Measurements from ENCODE around the gene SEZ6L2.
"Not testable (repeated sequence)": the region's sequence is repeated elsewhere in the genome, so short reads cannot be mapped to it uniquely, and the experiment has no call there.

Gene SEZ6L2

DNA sequence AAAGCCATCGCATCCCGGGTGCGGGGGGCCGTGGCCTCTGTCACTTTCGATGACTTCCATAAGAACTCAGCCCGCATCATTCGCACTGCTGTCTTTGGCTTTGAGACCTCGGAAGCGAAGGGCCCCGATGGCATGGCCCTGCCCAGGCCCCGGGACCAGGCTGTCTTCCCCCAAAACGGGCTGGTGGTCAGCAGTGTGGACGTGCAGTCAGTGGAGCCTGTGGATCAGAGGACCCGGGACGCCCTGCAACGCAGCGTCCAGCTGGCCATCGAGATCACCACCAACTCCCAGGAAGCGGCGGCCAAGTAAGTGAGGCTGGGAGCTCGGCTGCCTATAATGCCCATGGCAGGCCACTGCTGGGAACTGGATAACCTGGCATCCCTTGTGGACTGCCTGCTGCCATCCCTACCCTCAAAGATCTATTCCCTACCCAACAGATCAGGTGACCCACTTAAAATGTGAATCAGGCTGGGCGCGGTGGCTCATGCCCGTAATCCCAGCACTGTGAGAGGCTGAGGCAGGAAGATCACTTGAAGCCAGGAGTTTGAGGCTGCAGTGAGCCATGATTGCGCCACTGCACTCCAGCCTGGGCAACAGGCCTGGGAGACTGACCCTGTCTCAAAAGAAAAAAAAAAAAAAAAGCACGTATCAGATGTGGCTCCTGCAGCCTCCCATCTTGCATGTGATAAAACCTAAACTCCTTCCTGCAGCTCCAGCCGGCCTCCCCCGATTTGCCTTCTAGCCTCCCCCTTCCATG lies 54.6 kb downstream of the SEZ6L2 start:
- DNase-seq (ENCODE audit: low spot score in 2 of 2) = no peak
- Mint-ChIP-seq H3K36me3 (peaks cover 24% of the 10 kb centered on the region), H3K9me3 (no peaks in the 10 kb centered on the region), H3K4me1 (peaks cover 2% of the 10 kb centered on the region), H3K27me3 (no peaks in the 10 kb centered on the region), H3K4me3 (no peak overlapping the region), H3K27ac (peak overlapping the region; percentile 76)
- no peak for ATAC-seq (ENCODE audit: low read depth)

- ATAC-seq (ENCODE audit: low read depth) (no peak), DNase-seq (ENCODE audit: low spot score in 2 of 2) (no peak)
- no peaks in the 10 kb centered on the region for H3K27me3 Mint-ChIP-seq
- H3K9me3 Mint-ChIP-seq = no peaks in the 10 kb centered on the region
- no peak overlapping the region for H3K27ac Mint-ChIP-seq
- peaks cover 29% of the 10 kb centered on the region for H3K36me3 Mint-ChIP-seq
- H3K4me1 Mint-ChIP-seq = peaks cover 2% of the 10 kb centered on the region
- H3K4me3 Mint-ChIP-seq = no peak overlapping the region
These were observed 55.4 kb downstream of the SEZ6L2 start for GRCh38 chr16:29843931-29844330.

DNA sequence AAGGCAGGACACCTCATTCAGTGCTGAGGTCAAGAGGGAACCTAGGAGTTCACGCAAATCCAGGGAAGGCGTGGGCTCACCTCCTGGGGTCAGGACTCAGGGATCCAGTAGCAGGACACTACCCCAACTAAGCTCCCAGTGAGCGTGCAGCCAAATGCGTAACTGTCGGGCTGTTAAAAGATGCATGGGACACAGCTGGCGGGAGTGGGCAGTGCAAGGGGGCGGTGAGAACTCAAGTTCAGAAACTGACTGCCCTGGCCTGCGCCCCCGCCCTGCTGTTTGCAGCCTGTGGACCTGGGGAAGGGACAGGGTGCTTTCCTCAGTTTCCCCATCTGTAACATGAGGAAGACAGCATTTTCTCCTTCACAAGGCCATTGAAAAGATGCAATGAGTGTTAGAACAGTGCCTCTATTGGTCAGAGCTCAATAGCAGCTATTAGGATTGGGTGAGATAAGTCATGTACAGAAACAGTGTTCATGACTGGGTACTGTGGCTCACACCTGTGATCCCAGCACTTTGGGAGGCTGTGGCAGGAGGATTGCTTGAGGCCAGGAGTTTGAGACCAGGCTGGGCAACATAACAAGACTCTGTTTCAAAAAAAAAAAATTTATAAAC lies 56.5 kb downstream of the SEZ6L2 start:
- H3K36me3 Mint-ChIP-seq = peaks cover 29% of the 10 kb centered on the region
- DNase-seq (ENCODE audit: low spot score in 2 of 2) (no peak), ATAC-seq (ENCODE audit: low read depth) (no peak)
- H3K4me1 Mint-ChIP-seq = no peaks in the 10 kb centered on the region
- no peak overlapping the region for H3K4me3 Mint-ChIP-seq
- H3K9me3 Mint-ChIP-seq = no peaks in the 10 kb centered on the region
- H3K27me3 Mint-ChIP-seq = no peaks in the 10 kb centered on the region
- H3K27ac Mint-ChIP-seq = no peak overlapping the region

DNA sequence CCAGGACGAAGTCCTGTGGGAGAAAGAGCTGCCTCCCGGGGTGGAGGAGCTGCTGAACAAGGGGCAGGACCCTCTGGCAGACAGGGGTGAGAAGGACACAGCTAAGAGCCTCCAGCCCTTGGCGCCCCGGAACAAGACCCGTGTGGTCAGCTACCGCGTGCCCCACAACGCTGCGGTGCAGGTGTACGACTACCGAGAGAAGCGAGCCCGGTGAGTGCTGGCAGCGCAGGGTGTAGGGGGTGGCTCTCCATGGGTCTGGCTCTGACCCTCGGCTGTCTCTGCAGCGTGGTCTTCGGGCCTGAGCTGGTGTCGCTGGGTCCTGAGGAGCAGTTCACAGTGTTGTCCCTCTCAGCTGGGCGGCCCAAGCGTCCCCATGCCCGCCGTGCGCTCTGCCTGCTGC lies 57.7 kb downstream of the SEZ6L2 start:
- no peaks in the 10 kb centered on the region for H3K9me3 Mint-ChIP-seq
- DNase-seq (ENCODE audit: low spot score in 2 of 2) (no peak), ATAC-seq (ENCODE audit: low read depth) (no peak)
- H3K36me3 Mint-ChIP-seq = peaks cover 30% of the 10 kb centered on the region
- H3K27ac Mint-ChIP-seq = no peak overlapping the region
- no peak overlapping the region for H3K4me3 Mint-ChIP-seq
- no peaks in the 10 kb centered on the region for H3K27me3 Mint-ChIP-seq
- no peaks in the 10 kb centered on the region for H3K4me1 Mint-ChIP-seq

DNA sequence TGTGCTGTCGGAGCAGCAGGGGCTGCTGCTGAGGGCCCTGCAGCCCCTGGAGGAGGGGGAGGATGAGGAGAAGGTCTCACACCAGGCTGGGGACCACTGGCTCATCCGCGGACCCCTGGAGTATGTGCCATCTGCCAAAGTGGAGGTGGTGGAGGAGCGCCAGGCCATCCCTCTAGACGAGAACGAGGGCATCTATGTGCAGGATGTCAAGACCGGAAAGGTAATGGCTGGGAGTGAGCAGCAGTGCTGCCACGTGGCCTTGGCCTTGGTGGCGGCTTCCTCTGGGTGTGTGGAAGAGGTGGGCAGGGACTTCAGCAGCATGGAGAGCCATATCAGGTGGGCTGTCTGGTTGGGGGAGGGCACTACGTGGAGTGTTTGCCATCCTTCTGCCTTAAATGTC lies 59.1 kb downstream of the SEZ6L2 start:
- H3K27me3 Mint-ChIP-seq = no peaks in the 10 kb centered on the region
- no peak overlapping the region for H3K4me3 Mint-ChIP-seq
- no peaks in the 10 kb centered on the region for H3K4me1 Mint-ChIP-seq
- DNase-seq (ENCODE audit: low spot score in 2 of 2) = no peak
- ATAC-seq (ENCODE audit: low read depth) = no peak
- H3K9me3 Mint-ChIP-seq = no peaks in the 10 kb centered on the region
- no peak overlapping the region for H3K27ac Mint-ChIP-seq
- H3K36me3 Mint-ChIP-seq = peaks cover 24% of the 10 kb centered on the region

- DNase-seq (ENCODE audit: low spot score in 2 of 2) = no peak
- H3K27me3 Mint-ChIP-seq = no peaks in the 10 kb centered on the region
- H3K4me1 Mint-ChIP-seq = no peaks in the 10 kb centered on the region
- no peak overlapping the region for H3K27ac Mint-ChIP-seq
- ATAC-seq (ENCODE audit: low read depth) = no peak
- H3K9me3 Mint-ChIP-seq = no peaks in the 10 kb centered on the region
- H3K36me3 Mint-ChIP-seq = peaks cover 23% of the 10 kb centered on the region
- no peak overlapping the region for H3K4me3 Mint-ChIP-seq
These were observed 59.5 kb downstream of the SEZ6L2 start for GRCh38 chr16:29839822-29840221.

GRCh38 chr16:29837841-29838240 lies 61.5 kb downstream of the SEZ6L2 start:
- Mint-ChIP-seq H3K27me3 (no peaks in the 10 kb centered on the region), H3K4me3 (no peak overlapping the region), H3K4me1 (no peaks in the 10 kb centered on the region), H3K27ac (no peak overlapping the region), H3K9me3 (no peaks in the 10 kb centered on the region), H3K36me3 (peaks cover 23% of the 10 kb centered on the region)
- no peak for DNase-seq (ENCODE audit: low spot score in 2 of 2)
- no peak for ATAC-seq (ENCODE audit: low read depth)

DNA sequence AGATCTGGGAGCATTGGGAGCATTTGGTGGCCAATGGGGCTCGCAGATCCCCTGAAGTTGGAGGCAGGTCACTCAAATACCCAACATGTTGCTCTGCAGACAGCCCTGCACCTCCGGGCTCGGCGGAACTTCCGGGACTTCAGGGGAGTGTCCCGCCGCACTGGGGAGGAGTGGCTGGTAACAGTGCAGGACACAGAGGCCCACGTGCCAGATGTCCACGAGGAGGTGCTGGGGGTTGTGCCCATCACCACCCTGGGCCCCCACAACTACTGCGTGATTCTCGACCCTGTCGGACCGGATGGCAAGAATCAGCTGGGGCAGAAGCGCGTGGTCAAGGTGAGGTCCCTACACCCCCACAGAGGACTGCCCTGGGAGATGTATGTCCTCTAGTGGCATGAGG lies 62.7 kb downstream of the SEZ6L2 start:
- DNase-seq (ENCODE audit: low spot score in 2 of 2) (no peak), ATAC-seq (ENCODE audit: low read depth) (no peak)
- Mint-ChIP-seq H3K27me3 (no peaks in the 10 kb centered on the region), H3K4me3 (no peak overlapping the region), H3K27ac (no peak overlapping the region), H3K36me3 (peaks cover 27% of the 10 kb centered on the region), H3K4me1 (no peaks in the 10 kb centered on the region), H3K9me3 (no peaks in the 10 kb centered on the region)

GRCh38 chr16:29835926-29836325 lies 63.4 kb downstream of the SEZ6L2 start:
- Mint-ChIP-seq H3K27ac (no peak overlapping the region), H3K4me3 (no peak overlapping the region), H3K36me3 (peaks cover 26% of the 10 kb centered on the region)

GRCh38 chr16:29834079-29834478 lies 65.3 kb downstream of the SEZ6L2 start:
- no peaks in the 10 kb centered on the region for H3K27me3 Mint-ChIP-seq
- H3K4me3 Mint-ChIP-seq = no peak overlapping the region
- ATAC-seq (ENCODE audit: low read depth) (no peak), DNase-seq (ENCODE audit: low spot score in 2 of 2) (no peak)
- H3K9me3 Mint-ChIP-seq = no peaks in the 10 kb centered on the region
- peaks cover 4% of the 10 kb centered on the region for H3K4me1 Mint-ChIP-seq
- no peak overlapping the region for H3K27ac Mint-ChIP-seq
- H3K36me3 Mint-ChIP-seq = peaks cover 22% of the 10 kb centered on the region

More at GRCh38 chr16:29835926-29836325, 63.4 kb downstream of the SEZ6L2 start:
- H3K27me3 Mint-ChIP-seq = no peaks in the 10 kb centered on the region
- no peaks in the 10 kb centered on the region for H3K9me3 Mint-ChIP-seq
- no peak for DNase-seq (ENCODE audit: low spot score in 2 of 2)
- no peak for ATAC-seq (ENCODE audit: low read depth)
- no peaks in the 10 kb centered on the region for H3K4me1 Mint-ChIP-seq

- not testable (repeated sequence) for H3K9me3 Mint-ChIP-seq; H3K27me3 Mint-ChIP-seq; H3K4me1 Mint-ChIP-seq; H3K4me3 Mint-ChIP-seq; ATAC-seq (ENCODE audit: low read depth); H3K27ac Mint-ChIP-seq; DNase-seq (ENCODE audit: low spot score in 2 of 2)
- peaks cover 22% of the 10 kb centered on the region for H3K36me3 Mint-ChIP-seq
These were observed 66.1 kb downstream of the SEZ6L2 start for GRCh38 chr16:29833219-29833618.

- H3K27ac Mint-ChIP-seq = no peak overlapping the region
- H3K27me3 Mint-ChIP-seq = no peaks in the 10 kb centered on the region
- no peak overlapping the region for H3K4me3 Mint-ChIP-seq
- H3K9me3 Mint-ChIP-seq = no peaks in the 10 kb centered on the region
- DNase-seq (ENCODE audit: low spot score in 2 of 2) = no peak
- H3K36me3 Mint-ChIP-seq = peaks cover 16% of the 10 kb centered on the region
- ATAC-seq (ENCODE audit: low read depth) = no peak
- H3K4me1 Mint-ChIP-seq = peaks cover 8% of the 10 kb centered on the region
These were observed 67.9 kb downstream of the SEZ6L2 start for GRCh38 chr16:29831490-29831889.

GRCh38 chr16:29830774-29831173 lies 68.6 kb downstream of the SEZ6L2 start:
- Mint-ChIP-seq H3K36me3 (peaks cover 16% of the 10 kb centered on the region), H3K4me3 (no peak overlapping the region), H3K27ac (no peak overlapping the region), H3K27me3 (no peaks in the 10 kb centered on the region), H3K4me1 (peaks cover 8% of the 10 kb centered on the region), H3K9me3 (no peaks in the 10 kb centered on the region)
- no peak for DNase-seq (ENCODE audit: low spot score in 2 of 2)
- no peak for ATAC-seq (ENCODE audit: low read depth)

DNA sequence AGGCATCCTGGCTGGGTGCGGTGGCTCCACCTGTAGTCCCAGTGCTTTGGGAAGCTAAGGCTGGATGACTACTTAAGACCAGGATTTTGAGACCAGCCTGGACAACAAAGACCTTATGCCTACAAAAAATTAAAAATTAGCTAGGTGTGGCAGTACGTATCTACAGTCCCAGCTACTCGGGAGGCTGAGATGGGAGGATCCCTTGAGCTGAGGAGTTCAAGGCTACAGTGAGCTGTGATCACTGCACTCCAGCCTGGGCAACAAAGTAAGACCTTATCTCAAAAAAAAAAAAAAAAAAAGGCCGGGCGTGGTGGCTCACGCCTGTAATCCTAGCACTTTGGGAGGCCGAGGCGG lies 73.0 kb downstream of the SEZ6L2 start:
- ATAC-seq (ENCODE audit: low read depth) (no peak), DNase-seq (ENCODE audit: low spot score in 2 of 2) (no peak)
- H3K4me1 Mint-ChIP-seq = peaks cover 20% of the 10 kb centered on the region
- H3K4me3 Mint-ChIP-seq = no peak overlapping the region
- H3K9me3 Mint-ChIP-seq = no peaks in the 10 kb centered on the region
- peaks cover 6% of the 10 kb centered on the region for H3K36me3 Mint-ChIP-seq
- H3K27ac Mint-ChIP-seq = no peak overlapping the region
- H3K27me3 Mint-ChIP-seq = no peaks in the 10 kb centered on the region
